ENCODE data around the gene KSR1.

The KSR1 gene

DNA sequence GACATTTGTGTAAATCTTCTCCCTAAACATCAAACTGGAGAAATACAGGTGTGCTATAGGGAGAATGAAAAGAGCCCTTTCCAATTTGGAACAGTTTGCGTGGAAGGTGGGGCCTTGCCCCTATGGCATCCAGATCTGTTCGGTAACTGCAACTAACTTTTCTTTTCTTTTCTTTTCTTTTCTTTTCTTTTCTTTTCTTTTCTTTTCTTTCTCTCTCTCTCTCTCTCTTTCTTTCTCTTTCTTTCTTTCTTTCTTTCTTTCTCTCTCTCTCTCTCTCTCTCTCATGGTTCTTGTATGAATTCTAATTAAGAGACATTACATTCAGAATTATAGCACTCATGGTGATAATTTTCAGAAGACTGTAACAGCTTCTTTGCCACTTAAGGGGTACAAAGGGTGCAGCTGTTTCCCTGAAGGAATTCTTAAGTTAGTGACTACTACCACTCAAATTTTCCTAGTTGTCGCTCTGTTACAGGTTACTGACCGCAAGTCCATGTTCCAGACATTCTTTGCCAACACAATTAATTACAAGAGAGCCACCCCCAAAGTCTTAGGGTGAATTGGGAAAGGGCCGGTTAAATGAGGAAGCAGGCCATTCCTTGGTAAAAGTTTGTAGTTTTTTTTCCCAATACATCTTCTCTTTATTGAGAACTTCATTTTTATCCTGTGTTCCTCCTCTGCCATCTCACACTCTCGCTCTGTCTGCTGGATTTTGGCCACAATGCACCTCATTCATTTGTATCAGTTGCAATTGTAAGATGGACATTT is 69.8 kb downstream of the KSR1 start:
- no peak for DNase-seq (ENCODE audit: low read depth)
- no peak overlapping the region for H3K4me3 ChIP-seq (ENCODE audit: low read depth, low read length)

DNA sequence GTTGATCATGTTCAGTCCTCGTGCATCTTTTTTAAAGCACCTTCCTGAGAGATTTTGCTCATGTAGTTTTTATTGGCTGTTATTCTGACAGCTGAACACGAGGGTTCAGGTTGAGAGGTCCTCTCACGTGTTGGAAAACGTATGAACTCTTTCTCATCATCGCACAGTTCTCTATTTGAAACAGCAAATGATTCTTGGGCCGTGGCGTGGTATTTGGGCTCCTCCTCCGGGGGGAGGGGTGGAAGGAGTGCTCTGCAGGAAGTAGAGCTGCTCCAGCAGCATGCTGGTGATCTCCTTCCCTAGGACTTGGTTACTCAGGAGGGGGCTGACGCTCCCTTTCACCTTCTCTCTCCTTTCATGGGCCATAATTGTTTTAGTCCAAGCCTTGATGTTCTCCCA is 70.4 kb downstream of the KSR1 start:
- H3K4me3 ChIP-seq (ENCODE audit: low read depth, low read length) = no peak overlapping the region
- DNase-seq (ENCODE audit: low read depth) = no peak

DNA sequence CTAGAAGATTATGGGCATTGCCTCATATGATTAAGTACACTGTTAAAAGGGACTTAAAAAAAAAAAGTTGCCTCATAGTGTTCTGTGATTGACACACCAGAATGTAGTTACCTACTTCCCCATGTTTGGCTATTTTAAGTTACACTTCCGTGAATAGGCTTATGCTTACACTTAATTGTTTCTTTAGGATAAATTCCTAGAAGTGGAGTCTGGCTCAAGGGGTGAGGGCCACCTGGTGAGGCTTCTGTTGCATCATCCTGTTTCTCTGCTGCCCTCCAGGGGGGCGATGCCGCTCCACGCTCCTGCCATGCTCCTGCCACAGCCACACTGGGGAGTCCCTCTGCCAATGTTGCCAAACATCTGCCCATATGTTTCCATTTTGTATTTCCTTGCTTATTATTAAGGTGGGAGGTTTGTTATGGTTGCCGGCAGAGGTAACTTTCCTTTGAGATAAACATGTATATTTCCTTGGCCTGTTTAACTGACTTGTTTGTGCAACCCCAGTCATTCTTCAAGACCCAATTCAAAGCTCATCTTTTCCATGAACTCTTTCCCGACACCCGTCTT is 73.1 kb downstream of the KSR1 start:
- no peak for DNase-seq (ENCODE audit: low read depth)
- no peak overlapping the region for H3K4me3 ChIP-seq (ENCODE audit: low read depth, low read length)

DNA sequence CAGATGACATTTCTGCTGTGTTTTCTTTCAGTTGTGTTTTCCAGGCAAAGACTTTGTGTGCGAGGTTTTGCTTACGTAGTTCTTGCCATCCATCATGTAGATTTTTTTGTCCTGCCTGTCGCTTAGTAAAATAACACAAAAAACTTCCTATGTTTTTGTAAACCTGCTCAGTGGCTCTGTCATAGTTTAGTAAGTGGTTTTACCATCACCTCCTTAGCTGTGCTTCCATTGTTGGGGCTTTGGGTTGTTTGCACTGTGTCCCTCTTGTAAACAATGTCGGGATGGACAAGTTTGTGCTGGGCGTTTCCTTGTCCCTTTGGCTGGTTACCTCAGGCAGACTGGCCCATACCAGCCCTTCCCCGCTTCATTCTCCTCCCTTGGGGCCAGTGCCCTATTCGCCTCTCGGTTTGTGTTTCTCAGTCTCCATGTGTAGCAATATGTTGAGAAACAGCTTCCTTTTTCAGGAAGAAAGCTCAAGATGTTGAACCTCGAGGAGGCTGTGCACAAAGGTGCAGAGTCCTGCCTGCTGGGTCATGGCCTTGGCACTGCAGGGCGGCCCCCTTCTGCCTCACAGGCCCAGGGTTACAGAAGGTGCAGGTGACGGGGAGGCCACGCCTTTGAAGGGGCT is 74.6 kb downstream of the KSR1 start:
- no peak overlapping the region for H3K4me3 ChIP-seq (ENCODE audit: low read depth, low read length)
- no peak for DNase-seq (ENCODE audit: low read depth)

DNA sequence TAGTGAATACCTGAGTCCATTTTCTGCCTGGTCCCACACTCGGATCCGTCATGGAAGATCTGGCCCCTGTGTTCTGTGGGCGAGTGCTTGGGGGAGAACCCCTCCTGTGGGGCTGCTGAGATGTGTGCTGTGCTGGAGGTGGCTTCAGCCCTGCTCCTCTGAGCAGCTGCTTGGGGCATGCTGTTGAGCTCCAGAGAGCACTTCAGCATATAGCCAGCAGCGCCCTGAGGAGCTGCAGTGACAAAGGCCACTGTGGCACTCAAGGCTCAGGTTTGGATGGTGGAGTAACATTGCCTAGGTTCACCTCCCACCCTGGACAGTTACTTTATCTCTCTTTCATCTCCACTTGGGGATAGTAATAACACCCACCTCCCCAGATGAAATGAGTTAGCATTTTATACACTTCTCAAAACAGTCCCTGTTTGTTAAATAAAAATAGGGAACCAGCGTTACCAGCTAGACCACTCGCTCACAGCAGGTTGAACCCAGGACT is 75.3 kb downstream of the KSR1 start:
- no peak overlapping the region for H3K4me3 ChIP-seq (ENCODE audit: low read depth, low read length)
- no peak for DNase-seq (ENCODE audit: low read depth)

DNA sequence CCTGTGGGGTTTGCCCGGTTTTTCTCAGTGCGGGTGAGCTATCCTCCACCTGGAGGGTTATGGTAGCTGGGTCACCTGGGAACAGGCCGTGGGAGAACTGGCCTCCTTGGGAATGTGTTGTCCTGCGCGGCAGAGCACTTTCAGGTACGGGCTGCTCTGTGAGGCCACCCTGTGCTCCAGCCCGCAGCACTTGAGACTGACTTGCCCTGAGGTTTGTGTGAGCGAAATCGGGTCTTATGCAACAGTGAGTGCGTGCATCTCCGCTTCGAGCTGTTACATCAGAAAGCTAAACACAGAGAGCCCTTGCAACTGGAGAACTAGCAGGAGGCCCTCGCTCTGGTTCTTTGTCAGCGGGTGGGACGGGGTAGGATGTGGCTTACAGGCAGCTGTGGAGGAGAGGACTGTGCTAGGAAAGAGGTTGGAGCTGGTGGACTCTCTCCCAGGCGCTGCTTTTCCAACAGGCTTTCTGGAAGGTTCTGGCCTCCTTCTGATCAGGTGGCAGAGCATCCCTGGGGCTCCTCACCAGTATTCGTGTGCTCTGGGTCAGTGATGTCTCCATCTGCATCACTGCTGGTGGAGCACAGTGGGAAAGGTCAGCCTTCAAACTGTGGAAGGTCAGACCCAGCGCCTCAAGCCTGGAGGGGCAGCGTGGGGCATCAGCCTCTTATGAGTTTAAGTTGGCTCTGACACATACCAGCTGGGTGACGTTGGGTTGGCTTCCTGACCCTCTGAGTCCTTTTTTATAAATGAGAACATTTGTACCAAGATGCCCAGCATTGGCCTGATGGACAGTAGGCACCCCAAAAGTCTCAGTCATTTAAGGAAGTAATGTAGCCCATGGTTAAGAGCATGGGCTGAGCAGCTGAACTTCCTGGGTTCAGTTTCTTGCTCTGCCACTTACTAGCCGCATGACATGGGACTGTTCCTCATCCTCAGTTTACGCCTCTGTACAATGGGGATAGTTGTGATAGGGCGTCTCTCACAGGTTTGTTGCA is 76.3 kb downstream of the KSR1 start:
- H3K4me3 ChIP-seq (ENCODE audit: low read depth, low read length) = no peak overlapping the region
- peak; percentile 77 for DNase-seq (ENCODE audit: low read depth)

DNA sequence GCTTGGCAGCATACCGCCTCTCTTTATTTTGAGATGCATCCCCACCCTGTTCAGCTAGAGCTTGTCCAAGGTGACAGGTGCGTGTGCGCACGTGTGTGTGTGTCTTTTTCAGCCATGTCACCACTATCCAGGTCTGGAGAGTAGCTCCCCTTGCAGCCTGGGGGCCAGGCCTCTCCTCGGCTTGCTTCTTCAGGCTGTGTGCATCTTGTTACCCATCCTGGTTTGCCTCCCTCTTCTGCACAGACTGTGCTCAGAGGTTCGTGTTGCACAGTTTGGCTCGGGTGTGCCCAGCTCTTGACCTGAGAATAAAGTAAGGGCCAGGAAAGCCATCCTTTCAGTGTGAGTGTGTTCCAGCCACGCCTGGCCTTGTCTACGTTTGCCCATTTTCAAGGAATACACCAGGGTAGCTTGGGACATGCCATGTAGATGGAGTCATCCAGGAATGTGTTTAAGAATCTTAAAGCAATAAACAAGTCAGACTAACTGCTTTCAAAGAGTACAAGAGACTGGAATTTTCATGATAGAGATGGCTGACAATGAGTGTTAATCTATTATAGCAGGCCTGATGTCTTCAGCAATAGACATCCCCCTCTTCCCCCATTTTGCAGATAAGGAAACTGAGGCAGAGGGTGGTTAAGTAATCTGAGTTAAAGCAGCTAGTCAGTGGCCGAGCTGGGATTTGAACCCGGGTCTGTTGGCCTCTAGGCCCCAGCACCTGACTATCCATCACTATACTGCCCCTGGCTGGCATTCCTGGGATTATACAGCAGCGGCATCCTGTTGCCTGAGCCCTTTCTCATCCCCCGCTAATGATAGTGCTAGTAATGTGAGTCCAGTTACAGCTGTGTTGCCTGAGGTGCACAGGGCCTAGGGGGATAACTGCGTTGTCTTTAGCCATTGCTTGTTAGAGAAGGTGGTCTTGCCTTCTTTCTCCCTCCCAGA is 77.9 kb downstream of the KSR1 start:
- DNase-seq (ENCODE audit: low read depth) = peak; percentile 79
- no peak overlapping the region for H3K4me3 ChIP-seq (ENCODE audit: low read depth, low read length)

DNA sequence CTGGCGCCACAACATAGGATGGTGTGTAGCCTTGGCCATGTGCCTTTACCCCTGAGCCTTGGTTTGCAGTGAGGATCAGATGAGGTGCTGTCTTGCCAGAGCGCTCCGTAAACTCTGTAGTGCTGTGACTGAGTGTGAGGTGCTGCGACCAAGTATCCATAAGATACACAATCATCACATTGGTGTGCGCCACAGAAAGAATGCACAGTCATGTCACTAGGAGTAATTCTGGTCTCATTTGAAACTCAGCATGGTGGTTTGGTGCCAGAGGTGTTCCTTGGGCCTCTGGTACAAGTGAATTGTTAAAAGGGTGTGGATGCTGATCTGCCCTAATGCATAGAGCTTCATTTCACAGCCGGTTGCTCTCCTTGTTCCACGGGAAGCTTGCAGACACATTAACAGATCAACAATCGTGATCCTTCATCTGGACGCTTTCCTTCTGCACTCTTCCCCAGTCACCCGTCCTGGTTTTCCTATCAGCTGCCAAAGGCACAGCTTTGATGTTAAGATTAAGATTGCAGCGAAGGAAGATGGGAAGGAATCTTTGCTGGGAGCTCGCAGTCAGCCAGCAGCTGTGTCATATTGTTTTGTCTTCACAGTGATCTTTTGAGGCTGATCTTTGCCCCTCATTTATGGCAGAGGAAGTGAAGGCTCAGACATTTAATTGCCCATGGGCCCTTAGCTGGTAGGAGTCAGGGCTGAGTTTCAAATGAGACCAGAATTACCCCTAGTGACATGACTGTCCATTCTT is 79.1 kb downstream of the KSR1 start:
- no peak overlapping the region for H3K4me3 ChIP-seq (ENCODE audit: low read depth, low read length)
- DNase-seq (ENCODE audit: low read depth) = no peak

DNA sequence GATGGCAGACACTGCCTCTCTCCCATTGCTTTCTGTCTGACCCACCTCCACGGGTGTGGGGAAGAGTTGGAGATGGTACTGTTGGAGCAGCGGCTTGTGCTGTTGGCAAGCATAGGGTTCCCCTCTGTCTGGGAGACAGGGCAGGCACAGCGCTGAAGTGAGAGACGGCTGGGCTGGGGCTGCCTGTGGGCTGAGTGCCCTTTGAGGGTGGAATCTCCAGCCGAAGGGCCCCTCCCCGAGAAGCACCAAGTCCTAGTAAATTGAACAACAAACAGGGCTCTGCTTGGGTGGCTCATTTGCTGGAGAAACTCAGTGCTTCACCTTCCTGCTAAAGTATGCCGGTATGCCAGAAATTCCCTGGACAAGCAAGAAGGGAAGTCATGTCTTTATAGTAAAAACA is 79.7 kb downstream of the KSR1 start:
- no peak for DNase-seq (ENCODE audit: low read depth)
- no peak overlapping the region for H3K4me3 ChIP-seq (ENCODE audit: low read depth, low read length)

DNA sequence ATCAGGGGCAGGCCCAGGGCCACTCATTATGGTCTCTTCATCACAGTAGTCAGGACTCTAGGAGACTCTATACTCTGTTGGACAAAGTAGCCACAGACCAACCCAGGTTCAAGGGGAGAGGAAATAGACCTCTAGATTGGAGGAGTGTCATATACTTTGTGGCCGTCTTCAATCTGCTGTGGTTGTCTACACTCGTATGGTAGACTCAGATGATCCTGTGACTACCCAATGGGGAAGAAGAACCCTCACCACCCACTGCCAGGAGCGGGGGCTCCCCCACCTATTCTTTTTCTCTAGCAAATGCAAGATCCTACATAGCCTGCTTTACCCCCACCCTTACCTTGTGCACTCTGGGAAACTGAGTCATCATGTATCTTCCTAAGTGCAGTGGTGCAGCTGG is 80.5 kb downstream of the KSR1 start:
- H3K4me3 ChIP-seq (ENCODE audit: low read depth, low read length) = no peak overlapping the region
- DNase-seq (ENCODE audit: low read depth) = no peak

DNA sequence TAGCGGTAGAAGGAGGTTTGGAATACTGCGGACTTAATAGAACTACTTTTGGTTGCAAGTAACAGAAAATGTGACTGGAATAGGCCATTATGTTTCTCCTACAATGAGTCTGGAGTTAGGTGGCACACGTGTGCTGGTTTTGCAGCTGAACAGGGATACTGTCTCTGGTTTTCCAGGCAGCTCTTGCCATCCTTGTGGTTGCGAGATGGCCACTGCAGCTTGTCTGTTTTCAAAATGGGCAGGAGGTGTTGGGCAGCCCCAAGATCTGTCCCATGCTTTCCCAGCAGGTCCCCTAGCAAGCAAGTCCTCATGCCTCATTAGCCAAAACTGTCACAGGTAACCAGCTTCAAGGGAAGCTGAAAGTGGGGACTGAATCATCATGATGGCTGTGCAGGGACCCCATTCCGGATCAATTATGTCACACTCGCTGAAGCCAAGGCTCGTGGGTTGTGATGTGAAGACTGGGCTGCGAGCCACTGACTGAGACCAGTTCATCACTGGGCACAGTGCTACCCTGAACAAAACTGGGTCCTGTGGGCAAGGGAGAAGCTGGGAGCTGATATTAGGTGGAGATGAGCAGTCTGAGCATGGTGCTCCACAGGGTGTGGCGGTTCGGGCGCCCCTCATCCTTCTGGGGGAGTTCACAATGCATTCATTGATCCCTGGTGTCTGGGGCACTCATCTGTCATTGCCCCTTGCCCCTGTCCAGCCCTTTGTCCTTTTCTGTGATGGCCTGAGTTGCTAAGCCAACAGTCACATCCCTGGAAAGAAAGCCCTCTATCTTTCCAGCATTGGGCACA is 82.1 kb downstream of the KSR1 start:
- no peak for DNase-seq (ENCODE audit: low read depth)
- H3K4me3 ChIP-seq (ENCODE audit: low read depth, low read length) = no peak overlapping the region

DNA sequence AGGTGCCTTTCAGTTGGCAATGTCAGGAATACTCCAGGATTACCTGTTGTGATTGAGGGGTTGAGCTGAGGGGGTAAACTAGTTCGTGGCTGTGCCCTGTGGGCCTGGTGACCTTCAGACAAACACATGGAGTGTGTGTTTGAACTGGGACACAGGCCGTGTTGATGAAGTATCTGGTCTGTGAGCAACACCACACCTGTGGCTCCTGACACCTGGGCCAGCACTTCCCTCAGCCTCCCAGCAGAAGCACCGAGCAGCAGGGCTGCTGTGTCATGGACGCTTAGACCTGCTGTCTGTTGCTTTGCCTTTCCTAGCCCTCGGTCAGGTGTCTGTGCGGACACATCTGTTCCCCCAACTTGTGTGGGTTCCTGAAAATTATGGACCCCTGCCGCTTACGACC is 82.9 kb downstream of the KSR1 start:
- no peak overlapping the region for H3K4me3 ChIP-seq (ENCODE audit: low read depth, low read length)
- no peak for DNase-seq (ENCODE audit: low read depth)

DNA sequence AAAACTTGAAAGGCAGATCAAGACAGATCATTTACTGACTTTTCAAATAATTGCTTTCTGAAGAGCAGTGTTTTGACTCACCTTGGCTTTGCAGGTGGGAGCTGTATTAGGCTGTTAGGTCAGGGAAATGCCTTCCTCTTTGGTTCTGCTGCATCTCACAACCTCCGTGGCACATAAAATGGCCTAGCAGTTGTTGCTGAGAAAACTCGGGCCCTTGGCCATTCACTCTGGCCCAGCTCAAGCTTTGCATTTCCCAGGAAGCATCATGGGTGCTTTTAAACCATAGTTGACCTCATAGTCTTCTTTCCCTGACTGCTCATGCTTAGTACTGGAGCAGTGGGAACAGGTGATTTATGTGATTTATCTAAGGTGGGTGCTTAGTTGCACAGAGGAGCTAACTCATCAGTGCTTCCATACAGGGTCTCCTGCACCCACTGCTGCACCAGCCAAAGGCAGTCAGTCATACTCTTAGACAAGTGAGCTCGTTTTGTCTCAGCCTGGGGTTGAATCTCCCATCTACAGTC is 83.6 kb downstream of the KSR1 start:
- no peak overlapping the region for H3K4me3 ChIP-seq (ENCODE audit: low read depth, low read length)
- DNase-seq (ENCODE audit: low read depth) = no peak

DNA sequence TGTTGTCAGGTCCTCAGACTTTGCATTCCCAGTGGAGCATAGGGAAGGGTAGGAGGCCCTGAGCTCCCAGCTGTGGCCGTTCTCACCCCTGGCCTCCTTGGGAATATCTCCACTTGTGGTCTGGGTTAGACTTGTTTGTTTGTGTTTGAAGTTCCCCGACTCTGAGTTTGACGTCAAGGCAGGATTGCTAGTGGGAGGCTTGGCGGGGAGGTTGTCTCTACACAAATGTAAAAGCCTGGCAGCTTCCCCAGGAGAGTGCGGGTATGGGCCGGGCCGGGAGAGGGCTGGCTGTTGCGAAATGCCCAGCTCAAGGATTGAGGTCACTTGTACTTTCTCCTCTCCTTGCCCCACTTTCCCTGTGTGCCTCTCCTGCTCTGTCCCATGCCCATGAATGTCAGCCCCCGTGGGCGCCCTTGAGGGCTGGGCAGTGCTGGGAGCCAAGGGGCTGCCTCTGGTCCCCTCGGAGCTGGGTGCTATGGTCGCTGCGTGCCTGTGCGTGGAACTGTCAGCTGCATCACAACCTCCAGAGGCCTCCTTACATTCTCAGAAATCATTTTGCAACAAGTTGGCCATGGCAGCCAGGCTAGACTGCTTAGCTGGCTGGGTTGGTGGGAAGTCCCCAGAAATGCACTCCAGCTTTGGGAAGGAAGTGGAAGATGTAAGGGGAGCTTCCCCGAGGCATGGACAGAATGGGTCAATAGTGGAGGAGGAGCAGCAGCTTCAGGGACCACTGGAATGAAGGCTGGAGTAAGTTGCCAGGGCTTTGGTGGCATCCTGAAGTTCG is 84.3 kb downstream of the KSR1 start:
- no peak overlapping the region for H3K4me3 ChIP-seq (ENCODE audit: low read depth, low read length)
- peak; percentile 94 for DNase-seq (ENCODE audit: low read depth)

DNA sequence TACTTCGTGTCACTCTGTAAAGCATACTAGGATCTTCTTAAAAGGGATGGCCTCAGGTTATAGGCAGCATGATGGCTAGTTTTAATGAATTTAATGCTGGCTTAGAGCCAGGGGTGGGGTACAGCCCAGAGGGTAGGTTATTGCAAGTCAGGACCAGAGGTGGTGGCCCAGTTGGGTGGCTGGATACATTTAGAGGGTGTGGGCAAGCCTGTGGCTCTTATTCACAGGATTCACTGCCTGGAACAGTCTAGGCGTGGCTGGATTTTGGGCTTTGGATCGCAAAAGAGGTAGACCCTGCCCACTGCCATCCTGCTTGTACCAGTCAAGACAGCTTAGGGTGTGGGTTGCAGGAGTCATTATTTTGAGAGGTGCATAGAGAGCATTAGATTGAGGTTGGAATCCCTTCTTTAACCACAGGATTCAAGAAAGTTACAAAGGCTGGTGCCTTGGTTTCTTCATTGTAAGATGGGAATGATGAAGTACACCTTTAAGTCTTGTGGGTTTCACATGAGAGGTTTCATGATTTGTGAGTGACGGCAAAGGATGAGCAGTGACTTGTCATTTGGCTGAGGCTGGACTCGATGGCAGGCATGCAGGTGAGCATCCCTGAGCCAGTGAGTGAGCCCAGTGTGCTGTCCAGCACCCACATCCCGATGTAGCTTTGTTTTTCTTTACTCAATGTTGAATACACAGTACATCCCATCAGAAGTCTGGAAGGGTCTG is 85.2 kb downstream of the KSR1 start:
- H3K4me3 ChIP-seq (ENCODE audit: low read depth, low read length) = no peak overlapping the region
- DNase-seq (ENCODE audit: low read depth) = no peak
